Measurements from ENCODE around the gene DGKI.
"Not testable (repeated sequence)": the region's sequence is repeated elsewhere in the genome, so short reads cannot be mapped to it uniquely, and the experiment has no call there.

DNA sequence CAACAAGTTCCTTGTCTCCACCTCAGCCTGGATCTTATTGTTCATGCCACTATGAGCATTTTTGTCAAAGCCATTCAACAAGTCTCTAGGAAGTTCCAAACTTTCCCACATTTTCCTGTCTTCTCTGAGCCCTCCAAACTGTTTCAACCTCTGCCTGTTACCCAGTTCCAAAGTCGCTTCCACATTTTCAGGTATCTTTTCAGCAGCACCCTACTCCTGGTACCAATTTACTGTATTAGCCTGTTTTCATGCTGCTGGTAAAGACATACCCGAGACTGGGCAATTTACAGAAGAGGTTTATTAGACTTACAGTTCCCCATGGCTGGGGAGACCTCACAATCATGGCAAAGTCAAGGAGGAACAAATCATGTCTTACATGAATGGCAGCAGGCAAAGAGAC is 13.8 kb downstream of the DGKI start:
- not testable (repeated sequence) for TF ChIP-seq RBM17 (IDR thresholded peaks at IDR 0.05; ENCODE audit: borderline replicate concordance, low read depth, low read length); IRF2 (CRISPR knock-in tag; IDR thresholded peaks at IDR 0.05); SIN3A (IDR thresholded peaks at IDR 0.05; ENCODE audit: borderline replicate concordance in 2 of 2, control insufficient read depth in 1 of 2, low read depth in 2 of 2, low read length in 2 of 2); ELF2 (CRISPR knock-in tag; IDR thresholded peaks at IDR 0.05); LEF1 (IDR thresholded peaks at IDR 0.05); SREBF2 (CRISPR knock-in tag; IDR thresholded peaks at IDR 0.05); NFYB (IDR thresholded peaks at IDR 0.05; ENCODE audit: extremely low read depth, insufficient read length); RHOXF2B (CRISPR knock-in tag; conservative IDR thresholded peaks at IDR 0.05); SP2 (IDR thresholded peaks at IDR 0.05; ENCODE audit: extremely low read depth, low read depth, low read length, poor library complexity, severe bottlenecking)
- TF ChIP-seq, protein P1, sequence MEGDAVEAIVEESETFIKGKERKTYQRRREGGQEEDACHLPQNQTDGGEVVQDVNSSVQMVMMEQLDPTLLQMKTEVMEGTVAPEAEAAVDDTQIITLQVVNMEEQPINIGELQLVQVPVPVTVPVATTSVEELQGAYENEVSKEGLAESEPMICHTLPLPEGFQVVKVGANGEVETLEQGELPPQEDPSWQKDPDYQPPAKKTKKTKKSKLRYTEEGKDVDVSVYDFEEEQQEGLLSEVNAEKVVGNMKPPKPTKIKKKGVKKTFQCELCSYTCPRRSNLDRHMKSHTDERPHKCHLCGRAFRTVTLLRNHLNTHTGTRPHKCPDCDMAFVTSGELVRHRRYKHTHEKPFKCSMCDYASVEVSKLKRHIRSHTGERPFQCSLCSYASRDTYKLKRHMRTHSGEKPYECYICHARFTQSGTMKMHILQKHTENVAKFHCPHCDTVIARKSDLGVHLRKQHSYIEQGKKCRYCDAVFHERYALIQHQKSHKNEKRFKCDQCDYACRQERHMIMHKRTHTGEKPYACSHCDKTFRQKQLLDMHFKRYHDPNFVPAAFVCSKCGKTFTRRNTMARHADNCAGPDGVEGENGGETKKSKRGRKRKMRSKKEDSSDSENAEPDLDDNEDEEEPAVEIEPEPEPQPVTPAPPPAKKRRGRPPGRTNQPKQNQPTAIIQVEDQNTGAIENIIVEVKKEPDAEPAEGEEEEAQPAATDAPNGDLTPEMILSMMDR (IDR thresholded peaks at IDR 0.05 in 2 of 3, conservative IDR thresholded peaks at IDR 0.05 in 1 of 3; ENCODE audit: insufficient read depth in 2 of 3, low read depth in 1 of 3, low read length in 3 of 3), result not testable (repeated sequence)
- TF ChIP-seq, protein P2, sequence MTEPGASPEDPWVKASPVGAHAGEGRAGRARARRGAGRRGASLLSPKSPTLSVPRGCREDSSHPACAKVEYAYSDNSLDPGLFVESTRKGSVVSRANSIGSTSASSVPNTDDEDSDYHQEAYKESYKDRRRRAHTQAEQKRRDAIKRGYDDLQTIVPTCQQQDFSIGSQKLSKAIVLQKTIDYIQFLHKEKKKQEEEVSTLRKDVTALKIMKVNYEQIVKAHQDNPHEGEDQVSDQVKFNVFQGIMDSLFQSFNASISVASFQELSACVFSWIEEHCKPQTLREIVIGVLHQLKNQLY (CRISPR knock-in tag; conservative IDR thresholded peaks at IDR 0.05), result not testable (repeated sequence)
- TF ChIP-seq, protein P3, sequence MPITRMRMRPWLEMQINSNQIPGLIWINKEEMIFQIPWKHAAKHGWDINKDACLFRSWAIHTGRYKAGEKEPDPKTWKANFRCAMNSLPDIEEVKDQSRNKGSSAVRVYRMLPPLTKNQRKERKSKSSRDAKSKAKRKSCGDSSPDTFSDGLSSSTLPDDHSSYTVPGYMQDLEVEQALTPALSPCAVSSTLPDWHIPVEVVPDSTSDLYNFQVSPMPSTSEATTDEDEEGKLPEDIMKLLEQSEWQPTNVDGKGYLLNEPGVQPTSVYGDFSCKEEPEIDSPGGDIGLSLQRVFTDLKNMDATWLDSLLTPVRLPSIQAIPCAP (CRISPR knock-in tag; IDR thresholded peaks at IDR 0.05; ENCODE audit: borderline replicate concordance), result not testable (repeated sequence)
